ENCODE results near the gene EFNA2.

EFNA2 gene

DNA sequence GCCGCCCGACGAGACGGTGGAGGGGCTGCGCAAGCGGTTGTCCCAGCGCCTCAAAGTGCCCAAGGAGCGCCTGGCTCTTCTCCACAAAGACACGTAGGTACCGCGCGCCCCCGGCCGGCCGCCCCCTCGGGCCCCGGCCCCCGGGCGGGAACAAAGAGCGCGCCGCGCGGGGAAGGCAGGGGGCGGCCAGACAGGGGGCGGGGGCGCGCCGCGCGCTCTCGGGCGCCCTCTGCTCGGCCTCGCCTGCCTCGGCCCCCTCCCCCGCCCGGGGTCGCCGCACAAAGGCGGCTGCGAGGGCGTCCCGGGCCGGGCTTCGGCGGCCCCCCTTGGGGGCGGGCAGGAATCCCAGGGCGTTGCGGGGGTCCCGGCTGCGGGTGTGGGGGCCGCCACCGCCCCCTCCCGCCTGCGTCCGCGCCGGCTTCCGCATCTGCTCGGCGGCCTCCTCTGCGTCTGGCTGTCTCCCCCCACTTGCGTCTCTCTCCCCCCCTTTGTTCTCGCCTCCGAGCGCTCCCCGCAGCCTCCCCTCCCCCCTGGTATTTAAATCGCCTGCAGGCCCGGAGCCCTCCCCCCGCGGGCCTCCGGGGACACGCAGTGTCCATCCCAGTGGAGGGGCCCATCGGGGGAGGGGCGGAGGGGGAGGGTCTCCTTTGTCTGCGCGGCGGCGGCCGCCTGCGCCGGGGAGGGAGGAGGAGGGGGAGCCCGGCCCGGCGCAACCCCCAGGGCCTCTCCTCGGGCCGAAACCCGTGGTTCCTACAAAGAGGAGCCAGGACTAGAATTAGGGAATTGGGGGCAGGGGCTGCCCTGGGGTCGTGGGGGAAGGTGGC lies 35.0 kb upstream of the EFNA2 start:
- no peak for TF ChIP-seq POLR2AphosphoS5 (IDR thresholded peaks at IDR 0.05; ENCODE audit: low read depth, low read length)
- no peak for TF ChIP-seq POLR2A (IDR thresholded peaks at IDR 0.05; ENCODE audit: low read depth, low read length)
- no peak for TF ChIP-seq TAF1 (IDR thresholded peaks at IDR 0.05; ENCODE audit: borderline replicate concordance, low read depth, low read length)
- no peak for DNase-seq (ENCODE audit: insufficient read length)
- FAIRE-seq, result no peak

DNA sequence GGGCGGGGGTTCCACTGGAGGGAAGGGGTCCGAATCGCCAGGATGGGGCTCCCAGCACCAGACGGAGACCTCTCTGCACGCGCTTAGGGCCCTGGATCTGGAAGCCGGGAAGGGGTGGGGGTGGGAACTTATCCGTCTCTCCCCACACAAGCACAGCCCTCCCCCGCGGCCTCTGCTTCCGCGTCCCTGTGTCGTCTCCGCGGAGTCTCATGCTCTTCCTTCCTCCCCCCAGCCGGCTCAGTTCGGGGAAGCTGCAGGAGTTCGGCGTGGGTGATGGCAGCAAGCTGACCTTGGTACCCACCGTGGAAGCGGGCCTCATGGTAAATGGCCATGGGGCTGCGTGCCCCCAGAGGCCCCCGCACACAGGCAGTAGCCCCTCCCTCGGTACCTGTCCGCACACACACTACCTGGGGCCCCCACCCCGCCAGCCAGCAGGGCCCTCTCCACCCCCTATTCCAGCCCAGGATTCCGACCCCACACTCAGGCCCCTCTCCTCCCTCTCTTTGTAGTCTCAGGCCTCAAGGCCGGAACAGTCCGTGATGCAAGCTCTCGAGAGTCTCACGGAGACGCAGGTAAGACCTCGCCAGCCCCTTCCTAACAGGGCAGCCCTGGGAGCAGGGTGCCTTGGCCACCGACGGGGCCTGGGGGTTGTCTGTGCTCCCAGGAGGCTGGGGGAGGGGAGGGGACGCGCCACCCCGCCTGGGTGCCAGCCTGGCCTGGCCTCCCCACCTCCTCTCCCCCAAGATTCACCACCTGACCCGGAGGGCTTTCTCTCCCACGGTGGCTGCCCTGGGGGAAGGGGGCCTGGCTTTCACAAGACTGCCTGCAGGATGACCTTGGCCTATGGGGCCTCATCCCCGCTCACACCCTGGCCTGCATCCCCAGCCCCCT lies 34.1 kb upstream of the EFNA2 start:
- FAIRE-seq, result peak; percentile 89
- no peak for DNase-seq (ENCODE audit: insufficient read length)
- TF ChIP-seq TAF1 (IDR thresholded peaks at IDR 0.05; ENCODE audit: borderline replicate concordance, low read depth, low read length) (no peak), POLR2A (IDR thresholded peaks at IDR 0.05; ENCODE audit: low read depth, low read length) (peak; percentile 45; the same call in 1 of the 2 replicates), POLR2AphosphoS5 (IDR thresholded peaks at IDR 0.05; ENCODE audit: low read depth, low read length) (no peak; the same call in 1 of the 2 replicates)

DNA sequence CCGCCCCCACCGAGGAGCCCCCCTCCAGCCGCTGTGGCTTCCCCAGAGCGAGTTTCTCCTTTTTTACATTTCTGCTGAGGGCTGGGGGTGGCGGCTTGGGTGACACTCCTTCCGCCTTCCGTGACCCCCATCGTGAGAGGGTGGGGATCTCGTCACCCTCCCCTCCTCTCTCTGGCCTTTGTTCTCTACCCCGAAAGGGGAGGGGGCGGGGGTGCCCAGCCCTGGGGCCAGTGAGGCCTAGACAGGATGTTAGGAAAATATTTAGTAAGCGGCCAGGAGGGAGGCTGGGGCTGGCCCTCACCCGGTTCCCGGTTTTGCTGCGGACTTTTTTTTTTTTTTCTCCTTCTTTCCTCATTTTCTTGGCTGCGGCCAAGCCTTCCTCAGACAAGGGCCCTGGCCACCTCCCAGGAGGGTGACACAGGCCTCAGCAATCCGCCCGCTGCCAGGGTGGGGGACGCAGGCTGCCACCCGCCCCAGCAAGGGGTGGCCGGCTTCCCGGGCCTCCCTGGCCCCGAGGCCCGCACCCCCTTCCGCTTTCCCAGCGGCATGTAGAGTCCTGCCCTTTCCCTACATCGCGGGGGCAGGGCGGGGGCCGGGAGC lies 33.4 kb upstream of the EFNA2 start:
- DNase-seq (ENCODE audit: insufficient read length), result no peak
- FAIRE-seq, result no peak
- no peak for TF ChIP-seq POLR2A (IDR thresholded peaks at IDR 0.05; ENCODE audit: low read depth, low read length)
- TF ChIP-seq TAF1 (IDR thresholded peaks at IDR 0.05; ENCODE audit: borderline replicate concordance, low read depth, low read length), result no peak
- TF ChIP-seq POLR2AphosphoS5 (IDR thresholded peaks at IDR 0.05; ENCODE audit: low read depth, low read length), result no peak

DNA sequence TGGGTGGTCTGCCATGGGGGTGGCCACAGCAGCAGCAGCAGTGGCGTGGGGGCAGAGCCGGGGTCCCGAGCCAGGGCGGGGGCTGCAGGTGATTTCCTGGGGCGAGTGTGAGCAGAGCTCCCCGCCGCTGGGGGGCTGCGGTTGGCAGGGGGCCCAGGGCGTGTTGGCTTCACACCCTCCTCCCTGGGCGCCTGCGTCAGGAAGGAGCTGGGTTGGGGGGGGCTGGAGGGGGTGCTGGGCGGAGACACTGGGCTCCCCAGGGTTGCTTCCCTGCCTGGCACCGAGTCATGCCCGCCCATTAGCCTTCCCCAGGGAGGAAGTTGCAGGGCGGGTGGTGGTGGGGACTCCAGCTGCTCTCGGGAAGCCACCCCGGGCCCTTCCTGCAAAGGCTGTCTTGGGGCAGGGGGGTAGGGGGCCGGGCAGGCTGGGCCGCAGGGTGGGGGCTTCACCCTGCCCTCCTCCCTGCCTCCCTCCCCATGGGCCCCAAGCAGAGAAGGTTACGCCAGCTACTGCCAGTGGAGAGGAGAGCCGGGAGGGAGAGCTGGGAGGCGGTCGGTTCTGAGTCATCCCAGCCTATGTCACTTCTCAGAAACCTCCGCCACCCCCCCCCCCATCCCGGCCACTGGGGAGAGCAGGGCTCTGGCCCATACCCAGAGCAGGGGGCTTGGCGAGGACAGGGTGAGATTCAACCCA lies 32.7 kb upstream of the EFNA2 start:
- DNase-seq (ENCODE audit: insufficient read length), result no peak
- no peak for TF ChIP-seq TAF1 (IDR thresholded peaks at IDR 0.05; ENCODE audit: borderline replicate concordance, low read depth, low read length)
- TF ChIP-seq POLR2AphosphoS5 (IDR thresholded peaks at IDR 0.05; ENCODE audit: low read depth, low read length), result no peak
- no peak for TF ChIP-seq POLR2A (IDR thresholded peaks at IDR 0.05; ENCODE audit: low read depth, low read length)
- peak; percentile 86 for FAIRE-seq

DNA sequence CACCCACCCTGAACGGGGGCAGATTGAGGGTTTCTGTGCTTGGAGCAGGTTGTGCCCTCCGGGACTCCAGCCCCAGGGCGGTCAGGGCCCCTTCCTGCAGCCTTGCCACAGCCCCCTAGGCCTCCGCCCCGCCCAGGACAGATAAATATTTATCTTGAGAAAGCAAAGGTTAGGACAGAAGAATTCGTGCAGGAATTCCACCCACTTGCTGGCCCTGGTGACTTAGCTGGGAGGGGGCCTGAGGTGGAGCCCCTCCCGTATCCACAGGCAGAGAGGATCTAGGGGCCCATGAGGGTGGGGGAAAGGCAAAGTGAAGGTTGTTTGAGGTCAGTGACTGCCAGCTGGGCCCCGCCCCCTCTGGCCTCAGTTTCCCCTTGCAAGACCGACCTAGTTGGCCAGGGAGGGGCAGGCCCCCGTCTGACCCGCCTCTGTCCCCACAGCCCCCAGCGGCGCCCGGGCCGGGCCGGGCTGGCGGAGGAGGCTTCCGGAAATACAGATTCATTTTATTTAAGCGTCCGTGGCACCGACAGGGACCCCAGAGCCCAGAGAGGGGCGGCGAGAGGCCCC lies 32.1 kb upstream of the EFNA2 start:
- no peak for TF ChIP-seq TAF1 (IDR thresholded peaks at IDR 0.05; ENCODE audit: borderline replicate concordance, low read depth, low read length)
- no peak for TF ChIP-seq POLR2AphosphoS5 (IDR thresholded peaks at IDR 0.05; ENCODE audit: low read depth, low read length)
- TF ChIP-seq POLR2A (IDR thresholded peaks at IDR 0.05; ENCODE audit: low read depth, low read length), result no peak
- DNase-seq (ENCODE audit: insufficient read length) (no peak), FAIRE-seq (no peak)

DNA sequence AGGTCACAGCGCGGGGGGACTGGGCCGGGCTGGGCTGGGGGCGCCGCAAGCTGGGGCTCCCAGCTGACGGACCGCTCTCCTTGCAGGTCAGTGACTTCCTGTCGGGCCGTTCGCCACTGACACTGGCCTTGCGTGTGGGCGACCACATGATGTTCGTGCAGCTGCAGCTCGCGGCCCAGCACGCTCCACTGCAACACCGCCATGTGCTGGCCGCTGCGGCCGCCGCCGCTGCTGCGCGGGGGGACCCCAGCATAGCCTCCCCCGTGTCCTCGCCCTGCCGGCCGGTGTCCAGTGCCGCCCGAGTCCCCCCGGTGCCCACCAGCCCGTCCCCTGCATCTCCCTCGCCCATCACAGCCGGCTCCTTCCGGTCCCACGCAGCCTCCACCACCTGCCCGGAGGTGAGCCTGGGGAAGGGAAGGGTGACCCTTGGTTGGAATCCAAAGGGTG lies 31.6 kb upstream of the EFNA2 start:
- FAIRE-seq (no peak), DNase-seq (ENCODE audit: insufficient read length) (no peak)
- TF ChIP-seq TAF1 (IDR thresholded peaks at IDR 0.05; ENCODE audit: borderline replicate concordance, low read depth, low read length) (no peak), POLR2AphosphoS5 (IDR thresholded peaks at IDR 0.05; ENCODE audit: low read depth, low read length) (no peak), POLR2A (IDR thresholded peaks at IDR 0.05; ENCODE audit: low read depth, low read length) (no peak)

DNA sequence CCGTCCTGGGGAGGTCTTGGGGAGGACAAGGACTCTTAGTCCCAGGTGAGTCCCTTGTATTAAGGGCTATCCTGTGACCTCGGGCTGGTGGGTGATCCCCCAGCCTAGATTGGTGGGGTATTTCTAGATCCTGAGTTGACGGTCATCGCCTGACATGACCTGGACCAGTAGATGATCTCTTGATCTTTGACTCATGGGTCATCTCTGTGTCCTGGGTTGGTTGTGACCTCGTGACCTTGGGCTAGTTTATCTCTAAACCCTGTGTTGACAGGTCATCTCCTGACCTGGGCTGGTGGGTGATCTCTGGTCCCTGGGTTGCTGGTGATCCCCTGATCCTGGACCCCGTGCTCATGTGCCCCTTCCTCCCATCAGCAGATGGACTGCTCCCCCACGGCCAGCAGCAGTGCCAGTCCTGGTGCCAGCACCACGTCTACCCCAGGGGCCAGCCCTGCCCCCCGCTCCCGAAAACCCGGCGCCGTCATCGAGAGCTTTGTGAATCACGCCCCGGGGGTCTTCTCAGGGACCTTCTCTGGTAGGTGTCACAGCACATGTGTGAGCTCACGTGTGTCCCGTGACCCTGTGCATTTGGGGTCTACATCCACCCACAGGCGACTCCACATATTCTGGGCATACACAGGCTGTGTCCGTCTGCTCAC lies 31.0 kb upstream of the EFNA2 start:
- 0 out of 2 replicates have a peak, but pooled peaks have one; percentile 39 for TF ChIP-seq POLR2AphosphoS5 (IDR thresholded peaks at IDR 0.05; ENCODE audit: low read depth, low read length)
- no peak for TF ChIP-seq TAF1 (IDR thresholded peaks at IDR 0.05; ENCODE audit: borderline replicate concordance, low read depth, low read length)
- no peak for DNase-seq (ENCODE audit: insufficient read length)
- no peak for FAIRE-seq

DNA sequence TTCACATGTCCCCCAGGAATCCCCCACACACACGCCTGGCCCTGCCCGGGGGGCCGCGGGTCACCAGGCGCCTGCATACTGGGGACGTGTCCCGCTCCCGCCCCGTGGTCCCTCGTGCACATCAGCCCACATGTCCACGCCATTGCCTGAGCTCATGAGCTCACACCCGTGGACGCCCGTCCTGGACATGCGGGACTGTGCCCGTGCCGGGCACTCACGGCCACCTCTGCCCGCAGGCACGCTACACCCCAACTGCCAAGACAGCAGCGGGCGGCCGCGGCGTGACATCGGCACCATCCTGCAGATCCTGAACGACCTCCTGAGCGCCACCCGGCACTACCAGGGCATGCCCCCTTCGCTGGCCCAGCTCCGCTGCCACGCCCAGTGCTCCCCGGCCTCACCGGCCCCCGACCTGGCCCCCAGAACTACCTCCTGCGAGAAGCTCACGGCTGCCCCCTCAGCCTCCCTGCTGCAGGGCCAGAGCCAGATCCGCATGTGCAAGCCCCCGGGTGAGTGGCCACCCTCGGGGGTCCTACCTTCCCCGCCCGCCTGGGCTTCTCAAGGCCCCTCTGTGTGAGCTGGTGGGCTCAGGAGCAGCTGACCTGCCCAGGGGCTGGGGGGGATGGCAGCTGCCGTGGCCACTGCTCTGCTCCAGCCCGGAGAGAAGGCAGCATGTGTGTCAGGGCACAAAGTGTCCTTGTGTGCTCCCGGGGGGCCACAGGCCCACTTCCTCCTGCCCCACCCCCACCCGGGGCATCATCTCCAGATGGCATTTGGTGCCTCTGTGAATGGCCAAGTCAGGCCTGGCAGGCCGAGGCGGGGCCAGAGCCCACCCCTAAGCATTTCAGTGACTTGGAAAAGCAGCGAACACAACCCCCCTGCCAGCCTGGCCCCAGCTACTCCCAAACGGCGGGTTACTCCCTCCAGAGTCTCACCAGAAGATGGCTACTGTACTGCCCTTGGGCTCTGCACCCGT lies 30.2 kb upstream of the EFNA2 start:
- no peak for TF ChIP-seq TAF1 (IDR thresholded peaks at IDR 0.05; ENCODE audit: borderline replicate concordance, low read depth, low read length)
- no peak for TF ChIP-seq POLR2AphosphoS5 (IDR thresholded peaks at IDR 0.05; ENCODE audit: low read depth, low read length)
- TF ChIP-seq POLR2A (IDR thresholded peaks at IDR 0.05; ENCODE audit: low read depth, low read length), result no peak; the same call in 1 of the 2 replicates
- DNase-seq (ENCODE audit: insufficient read length) (no peak), FAIRE-seq (no peak)

All from GM12892 (cell line).